ENCODE results near the gene UBE2K.
"Not testable (repeated sequence)": the region's sequence is repeated elsewhere in the genome, so short reads cannot be mapped to it uniquely, and the experiment has no call there.

The UBE2K gene

DNA sequence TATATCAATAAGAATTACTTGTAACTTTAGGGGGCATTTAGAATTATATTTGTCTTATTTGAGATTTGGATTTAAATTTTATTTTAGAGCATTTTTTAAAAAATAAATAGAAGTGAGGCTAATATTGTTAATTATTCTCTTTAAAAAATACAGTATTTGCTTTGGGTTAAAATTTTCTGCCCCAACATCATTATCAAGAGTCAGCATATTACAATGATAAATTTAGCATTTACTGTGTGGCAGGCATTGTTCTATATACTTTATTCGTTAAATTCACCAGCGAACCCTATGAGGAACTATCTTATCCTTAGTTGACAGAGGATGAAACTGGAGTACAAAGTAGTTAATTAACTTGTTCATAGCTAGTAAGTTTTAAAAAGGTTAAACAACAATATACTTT, 34.0 kb downstream of the UBE2K start:
- no peak overlapping the region for H2AK5ac ChIP-seq (ENCODE audit: low read length, severe bottlenecking)
- no peak overlapping the region for H2AFZ ChIP-seq (ENCODE audit: low read depth, low read length)
- H4K8ac ChIP-seq (ENCODE audit: low read length): no peak overlapping the region
- H3K23ac ChIP-seq (ENCODE audit: low read length in 2 of 2): no peak overlapping the region
- peak overlapping the region; percentile 26 for H3K9ac ChIP-seq (ENCODE audit: low read length)
- no peak overlapping the region for H2BK5ac ChIP-seq (ENCODE audit: low read depth, low read length, poor library complexity, severe bottlenecking)
- H3K14ac ChIP-seq (ENCODE audit: low read length in 2 of 2): no peak overlapping the region
- WGBS: 100% methylated on average over 2 of the region's 2 CpGs
- H2BK120ac ChIP-seq (ENCODE audit: low read depth, low read length): no peak overlapping the region
- H3K18ac ChIP-seq (ENCODE audit: low read depth in 1 of 2, low read length in 2 of 2): no peak overlapping the region
- H3K4me1 ChIP-seq (ENCODE audit: control insufficient read depth, insufficient read depth, low read depth, low read length): peaks cover 11% of the 10 kb centered on the region
- DNase-seq: no peak
- H3K79me1 ChIP-seq (replicated peaks; ENCODE audit: low read length, poor library complexity, severe bottlenecking): peaks cover 1% of the 10 kb centered on the region
- H4K91ac ChIP-seq (ENCODE audit: low read length): no peak overlapping the region
- no peak overlapping the region for H3K4ac ChIP-seq (ENCODE audit: low read depth in 1 of 2, low read length in 2 of 2)
- H3K27ac ChIP-seq (ENCODE audit: low read length, poor library complexity, severe bottlenecking): no peak overlapping the region
- no peaks in the 10 kb centered on the region for H3K9me3 ChIP-seq (ENCODE audit: control insufficient read depth, low read length)
- H2BK15ac ChIP-seq (ENCODE audit: low read depth, poor library complexity, severe bottlenecking): no peak overlapping the region
- peaks cover 2 to 10% of the 10 kb centered on the region in 2 experiments for H3K36me3 ChIP-seq (ENCODE audit: control insufficient read depth in 1 of 2, insufficient read depth in 2 of 2, low read depth in 1 of 2, low read length in 2 of 2)
- H2BK12ac ChIP-seq (ENCODE audit: low read length in 2 of 2): no peak overlapping the region
- H3K4me3 ChIP-seq (ENCODE audit: insufficient read depth in 1 of 2, low read depth in 1 of 2, low read length in 2 of 2): no peak overlapping the region
- H3K4me2 ChIP-seq (ENCODE audit: low read length, poor library complexity, severe bottlenecking): no peak overlapping the region
- H3K27me3 ChIP-seq (ENCODE audit: control insufficient read depth in 1 of 2, insufficient read depth in 1 of 2, low read length in 2 of 2): no peaks in the 10 kb centered on the region

DNA sequence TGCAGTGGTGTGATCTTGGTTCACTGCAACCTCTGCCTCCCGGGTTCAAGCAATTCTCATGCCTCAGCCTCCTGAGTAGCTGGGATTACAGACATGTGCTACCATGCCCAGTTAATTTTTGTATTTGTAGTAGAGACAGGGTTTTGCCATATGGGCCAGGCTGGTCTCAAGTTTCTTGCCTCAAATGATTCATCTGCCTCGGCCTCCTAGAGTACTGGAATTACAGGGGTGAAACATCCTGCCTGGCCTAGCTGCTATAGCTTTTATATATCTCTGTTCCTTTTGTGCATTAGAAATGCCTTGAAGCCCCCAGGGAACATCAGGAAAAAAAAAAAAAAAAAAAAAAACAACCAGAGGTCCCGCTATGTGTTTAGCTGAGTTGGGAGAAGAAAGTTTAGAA, 34.8 kb downstream of the UBE2K start:
- Histone ChIP-seq H3K18ac (ENCODE audit: low read depth in 1 of 2, low read length in 2 of 2) (no peak overlapping the region), H3K27me3 (ENCODE audit: control insufficient read depth in 1 of 2, insufficient read depth in 1 of 2, low read length in 2 of 2) (no peaks in the 10 kb centered on the region), H3K9ac (ENCODE audit: low read length) (peak overlapping the region; percentile 26), H3K23ac (ENCODE audit: low read length in 2 of 2) (no peak overlapping the region), H3K4ac (ENCODE audit: low read depth in 1 of 2, low read length in 2 of 2) (no peak overlapping the region), H2BK5ac (ENCODE audit: low read depth, low read length, poor library complexity, severe bottlenecking) (no peak overlapping the region), H3K27ac (ENCODE audit: low read length, poor library complexity, severe bottlenecking) (peak overlapping the region; percentile 61), H3K36me3 (ENCODE audit: control insufficient read depth in 1 of 2, insufficient read depth in 2 of 2, low read depth in 1 of 2, low read length in 2 of 2) (peaks cover 2 to 10% of the 10 kb centered on the region in 2 experiments), H3K4me3 (ENCODE audit: insufficient read depth in 1 of 2, low read depth in 1 of 2, low read length in 2 of 2) (no peak overlapping the region), H4K8ac (ENCODE audit: low read length) (no peak overlapping the region), H2BK12ac (ENCODE audit: low read length in 2 of 2) (no peak overlapping the region), H4K91ac (ENCODE audit: low read length) (no peak overlapping the region), H3K14ac (ENCODE audit: low read length in 2 of 2) (no peak overlapping the region), H2BK120ac (ENCODE audit: low read depth, low read length) (peak overlapping the region; percentile 49), H3K4me2 (ENCODE audit: low read length, poor library complexity, severe bottlenecking) (no peak overlapping the region), H2BK15ac (ENCODE audit: low read depth, poor library complexity, severe bottlenecking) (no peak overlapping the region), H3K4me1 (ENCODE audit: control insufficient read depth, insufficient read depth, low read depth, low read length) (peaks cover 10% of the 10 kb centered on the region), H2AFZ (ENCODE audit: low read depth, low read length) (no peak overlapping the region), H3K9me3 (ENCODE audit: control insufficient read depth, low read length) (no peaks in the 10 kb centered on the region), H3K79me1 (replicated peaks; ENCODE audit: low read length, poor library complexity, severe bottlenecking) (no peaks in the 10 kb centered on the region), H2AK5ac (ENCODE audit: low read length, severe bottlenecking) (no peak overlapping the region)
- peak; percentile 70 for DNase-seq
- 66% methylated on average over 2 of the region's 3 CpGs for WGBS

DNA sequence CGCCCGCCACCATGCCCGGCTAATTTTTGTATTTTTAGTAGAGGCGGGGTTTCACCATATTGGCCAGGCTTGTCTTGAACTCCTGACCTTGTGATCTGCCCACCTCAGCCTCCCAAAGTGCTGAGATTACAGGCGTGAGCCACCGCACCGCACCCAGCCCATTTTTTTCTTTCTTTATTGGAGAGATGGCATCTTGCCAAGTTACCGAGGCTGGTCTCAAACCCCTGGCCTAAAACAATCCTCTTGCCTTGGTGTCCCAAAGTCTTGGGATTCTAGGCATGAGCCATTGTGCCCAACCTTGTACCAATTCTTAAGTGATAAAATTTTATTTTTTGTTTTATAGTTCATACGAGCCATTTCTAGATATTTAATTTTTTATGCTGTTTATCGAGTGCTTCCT, 41.7 kb downstream of the UBE2K start:
- not testable (repeated sequence) for H3K18ac ChIP-seq (ENCODE audit: low read depth in 1 of 2, low read length in 2 of 2); H3K14ac ChIP-seq (ENCODE audit: low read length in 2 of 2); H3K4me1 ChIP-seq (ENCODE audit: control insufficient read depth, insufficient read depth, low read depth, low read length); H3K23ac ChIP-seq (ENCODE audit: low read length in 2 of 2); H3K9ac ChIP-seq (ENCODE audit: low read length); H4K8ac ChIP-seq (ENCODE audit: low read length); H3K27me3 ChIP-seq (ENCODE audit: control insufficient read depth in 1 of 2, insufficient read depth in 1 of 2, low read length in 2 of 2); H3K27ac ChIP-seq (ENCODE audit: low read length, poor library complexity, severe bottlenecking); H2BK15ac ChIP-seq (ENCODE audit: low read depth, poor library complexity, severe bottlenecking); DNase-seq; H2AK5ac ChIP-seq (ENCODE audit: low read length, severe bottlenecking); H3K4me2 ChIP-seq (ENCODE audit: low read length, poor library complexity, severe bottlenecking); H3K4me3 ChIP-seq (ENCODE audit: insufficient read depth in 1 of 2, low read depth in 1 of 2, low read length in 2 of 2); H2AFZ ChIP-seq (ENCODE audit: low read depth, low read length); H2BK12ac ChIP-seq (ENCODE audit: low read length in 2 of 2); H3K79me1 ChIP-seq (replicated peaks; ENCODE audit: low read length, poor library complexity, severe bottlenecking); H4K91ac ChIP-seq (ENCODE audit: low read length); H3K9me3 ChIP-seq (ENCODE audit: control insufficient read depth, low read length); H2BK5ac ChIP-seq (ENCODE audit: low read depth, low read length, poor library complexity, severe bottlenecking); H3K4ac ChIP-seq (ENCODE audit: low read depth in 1 of 2, low read length in 2 of 2); H2BK120ac ChIP-seq (ENCODE audit: low read depth, low read length)
- H3K36me3 ChIP-seq (ENCODE audit: control insufficient read depth in 1 of 2, insufficient read depth in 2 of 2, low read depth in 1 of 2, low read length in 2 of 2): peaks cover 10 to 17% of the 10 kb centered on the region in 2 experiments
- WGBS: 98% methylated on average over 10 of the region's 10 CpGs

DNA sequence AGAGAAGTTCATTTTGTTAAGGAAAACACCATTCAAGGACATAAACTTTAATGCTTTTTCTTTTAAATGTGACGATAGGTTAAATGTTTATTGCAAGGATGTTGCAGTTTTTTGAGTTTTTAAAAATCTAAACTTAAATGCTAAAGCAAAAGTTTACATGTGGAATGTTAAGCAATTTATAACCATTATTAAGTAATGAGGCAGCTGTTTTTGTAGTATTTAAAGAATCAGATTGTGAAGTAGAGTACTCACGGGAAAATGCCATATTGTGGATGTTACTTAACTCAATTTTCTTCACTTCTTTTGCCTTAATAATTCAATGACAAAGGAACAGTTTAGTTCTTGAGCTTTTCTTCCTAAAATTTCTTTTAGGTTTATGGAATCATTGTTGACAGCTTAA, 43.5 kb downstream of the UBE2K start:
- Histone ChIP-seq H3K79me1 (replicated peaks; ENCODE audit: low read length, poor library complexity, severe bottlenecking) (peaks cover 7% of the 10 kb centered on the region), H3K4ac (ENCODE audit: low read depth in 1 of 2, low read length in 2 of 2) (no peak overlapping the region), H2BK120ac (ENCODE audit: low read depth, low read length) (no peak overlapping the region), H3K27me3 (ENCODE audit: control insufficient read depth in 1 of 2, insufficient read depth in 1 of 2, low read length in 2 of 2) (no peaks in the 10 kb centered on the region), H2BK12ac (ENCODE audit: low read length in 2 of 2) (no peak overlapping the region), H3K36me3 (ENCODE audit: control insufficient read depth in 1 of 2, insufficient read depth in 2 of 2, low read depth in 1 of 2, low read length in 2 of 2) (peaks cover 9 to 24% of the 10 kb centered on the region in 2 experiments), H4K91ac (ENCODE audit: low read length) (no peak overlapping the region), H3K4me2 (ENCODE audit: low read length, poor library complexity, severe bottlenecking) (no peak overlapping the region), H4K8ac (ENCODE audit: low read length) (no peak overlapping the region), H3K18ac (ENCODE audit: low read depth in 1 of 2, low read length in 2 of 2) (no peak overlapping the region), H3K4me1 (ENCODE audit: control insufficient read depth, insufficient read depth, low read depth, low read length) (no peaks in the 10 kb centered on the region), H3K9me3 (ENCODE audit: control insufficient read depth, low read length) (no peaks in the 10 kb centered on the region), H3K4me3 (ENCODE audit: insufficient read depth in 1 of 2, low read depth in 1 of 2, low read length in 2 of 2) (no peak overlapping the region), H2AFZ (ENCODE audit: low read depth, low read length) (no peak overlapping the region), H3K14ac (ENCODE audit: low read length in 2 of 2) (no peak overlapping the region), H3K9ac (ENCODE audit: low read length) (no peak overlapping the region), H3K23ac (ENCODE audit: low read length in 2 of 2) (no peak overlapping the region), H2BK15ac (ENCODE audit: low read depth, poor library complexity, severe bottlenecking) (no peak overlapping the region), H3K27ac (ENCODE audit: low read length, poor library complexity, severe bottlenecking) (no peak overlapping the region), H2AK5ac (ENCODE audit: low read length, severe bottlenecking) (no peak overlapping the region), H2BK5ac (ENCODE audit: low read depth, low read length, poor library complexity, severe bottlenecking) (no peak overlapping the region)
- no peak for DNase-seq
- WGBS: 83% methylated on average over 1 of the region's 2 CpGs

All from mesenchymal stem cell (in vitro differentiated cells and primary cell).